Measurements from ENCODE around the gene LMO7. TPM values are rescaled to one million over a fixed set of nuclear protein-coding genes. Genes with fewer than 3 reads are reported as not detected.

The LMO7 gene
- total RNA-seq, 1 experiment from 2014 or later: 11.8 TPM

GRCh38 chr13:75843991-75844390, 207.9 kb downstream of the LMO7 start:
- ChIA-PET POLR2A (no interaction called here), CTCF (no interaction called here)
- in situ Hi-C loops (cut with HindIII; ENCODE audit: low pct_unique_long_range_greater_than_20kb, low sequenced_read_pairs) (no loop called here), intact Hi-C loops (cut with micrococcal nuclease; ENCODE audit: unreplicated experiment) (no loop called here)
- no peaks in the 10 kb centered on the region for H3K27me3 ChIP-seq (ENCODE audit: control insufficient read depth, insufficient read depth, low read length)
- no peak overlapping the region for H3K4me3 ChIP-seq (ENCODE audit: low read depth in 2 of 2, low read length in 2 of 2)
- no TSS peak for BruUV-seq (replicated peaks)
- no peak overlapping the region for H3K27ac ChIP-seq (ENCODE audit: low read length)
- TF ChIP-seq REST (IDR thresholded peaks at IDR 0.05; ENCODE audit: insufficient read depth in 1 of 2, low read depth in 2 of 2, low read length in 1 of 2) (no peak), POLR2AphosphoS5 (IDR thresholded peaks at IDR 0.05; ENCODE audit: low read depth, low read length) (no peak), SIN3A (IDR thresholded peaks at IDR 0.05; ENCODE audit: borderline replicate concordance, insufficient read depth, low read depth, low read length) (no peak), TCF7L2 (IDR thresholded peaks at IDR 0.05; ENCODE audit: low read depth, low read length) (no peak)
- TF ChIP-seq, protein P1, sequence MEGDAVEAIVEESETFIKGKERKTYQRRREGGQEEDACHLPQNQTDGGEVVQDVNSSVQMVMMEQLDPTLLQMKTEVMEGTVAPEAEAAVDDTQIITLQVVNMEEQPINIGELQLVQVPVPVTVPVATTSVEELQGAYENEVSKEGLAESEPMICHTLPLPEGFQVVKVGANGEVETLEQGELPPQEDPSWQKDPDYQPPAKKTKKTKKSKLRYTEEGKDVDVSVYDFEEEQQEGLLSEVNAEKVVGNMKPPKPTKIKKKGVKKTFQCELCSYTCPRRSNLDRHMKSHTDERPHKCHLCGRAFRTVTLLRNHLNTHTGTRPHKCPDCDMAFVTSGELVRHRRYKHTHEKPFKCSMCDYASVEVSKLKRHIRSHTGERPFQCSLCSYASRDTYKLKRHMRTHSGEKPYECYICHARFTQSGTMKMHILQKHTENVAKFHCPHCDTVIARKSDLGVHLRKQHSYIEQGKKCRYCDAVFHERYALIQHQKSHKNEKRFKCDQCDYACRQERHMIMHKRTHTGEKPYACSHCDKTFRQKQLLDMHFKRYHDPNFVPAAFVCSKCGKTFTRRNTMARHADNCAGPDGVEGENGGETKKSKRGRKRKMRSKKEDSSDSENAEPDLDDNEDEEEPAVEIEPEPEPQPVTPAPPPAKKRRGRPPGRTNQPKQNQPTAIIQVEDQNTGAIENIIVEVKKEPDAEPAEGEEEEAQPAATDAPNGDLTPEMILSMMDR (IDR thresholded peaks at IDR 0.05): no peak
- no peaks in the 10 kb centered on the region for H3K4me1 ChIP-seq (ENCODE audit: control insufficient read depth, insufficient read depth, low read length)
- DNase-seq (ENCODE audit: low read depth, low spot score) (no peak), ATAC-seq (no peak)
- H3K9me3 ChIP-seq (ENCODE audit: control insufficient read depth, insufficient read depth, low read depth, low read length): no peaks in the 10 kb centered on the region
- no peaks in the 10 kb centered on the region for H3K36me3 ChIP-seq (ENCODE audit: control insufficient read depth, insufficient read depth, low read length)

- H3K27me3 ChIP-seq (ENCODE audit: control insufficient read depth, insufficient read depth, low read length): no peaks in the 10 kb centered on the region
- no peak for ATAC-seq
- no peak for TF ChIP-seq POLR2AphosphoS5 (IDR thresholded peaks at IDR 0.05; ENCODE audit: low read depth, low read length)
- TF ChIP-seq, protein P1 (IDR thresholded peaks at IDR 0.05): no peak
- no peak for TF ChIP-seq REST (IDR thresholded peaks at IDR 0.05; ENCODE audit: insufficient read depth in 1 of 2, low read depth in 2 of 2, low read length in 1 of 2)
- no peak for TF ChIP-seq SIN3A (IDR thresholded peaks at IDR 0.05; ENCODE audit: borderline replicate concordance, insufficient read depth, low read depth, low read length)
- TF ChIP-seq TCF7L2 (IDR thresholded peaks at IDR 0.05; ENCODE audit: low read depth, low read length): no peak
- BruUV-seq (replicated peaks): no TSS peak
- DNase-seq (ENCODE audit: low read depth, low spot score): no peak
- intact Hi-C loops (cut with micrococcal nuclease; ENCODE audit: unreplicated experiment): no loop called here
- no peaks in the 10 kb centered on the region for H3K9me3 ChIP-seq (ENCODE audit: control insufficient read depth, insufficient read depth, low read depth, low read length)
- CTCF ChIA-PET: no interaction called here
- no peaks in the 10 kb centered on the region for H3K4me1 ChIP-seq (ENCODE audit: control insufficient read depth, insufficient read depth, low read length)
- no peak overlapping the region for H3K4me3 ChIP-seq (ENCODE audit: low read depth in 2 of 2, low read length in 2 of 2)
- no peak overlapping the region for H3K27ac ChIP-seq (ENCODE audit: low read length)
- H3K36me3 ChIP-seq (ENCODE audit: control insufficient read depth, insufficient read depth, low read length): no peaks in the 10 kb centered on the region
- POLR2A ChIA-PET: no interaction called here
- in situ Hi-C loops (cut with HindIII; ENCODE audit: low pct_unique_long_range_greater_than_20kb, low sequenced_read_pairs): no loop called here
These were observed 211.5 kb downstream of the LMO7 start for GRCh38 chr13:75847588-75847987.

Data from Panc1 (cell line).